Measurements from ENCODE around the gene TAF4.

TAF4 gene

GRCh38 chr20:62066339-62066982, 780 bp upstream of the TAF4 start:
- no peak for DNase-seq (ENCODE audit: low read depth)
- peak overlapping the region; percentile 66 for H3K4me3 ChIP-seq (ENCODE audit: low read depth, low read length)
- TF ChIP-seq CTCF (IDR thresholded peaks at IDR 0.05; ENCODE audit: low read depth, low read length, missing control alignments): no peak

- H3K4me3 ChIP-seq (ENCODE audit: low read depth, low read length): peak overlapping the region; percentile 57
- TF ChIP-seq CTCF (IDR thresholded peaks at IDR 0.05; ENCODE audit: low read depth, low read length, missing control alignments): no peak
- DNase-seq (ENCODE audit: low read depth): no peak
These were observed 659 bp downstream of the TAF4 start for GRCh38 chr20:62064770-62065673.

GRCh38 chr20:62063981-62064769, 1.5 kb downstream of the TAF4 start:
- H3K4me3 ChIP-seq (ENCODE audit: low read depth, low read length): peak overlapping the region; percentile 14; the same call in 1 of the 2 replicates
- DNase-seq (ENCODE audit: low read depth): no peak
- no peak for TF ChIP-seq CTCF (IDR thresholded peaks at IDR 0.05; ENCODE audit: low read depth, low read length, missing control alignments)

GRCh38 chr20:62063315-62063980, 2.2 kb downstream of the TAF4 start:
- DNase-seq (ENCODE audit: low read depth): no peak
- TF ChIP-seq CTCF (IDR thresholded peaks at IDR 0.05; ENCODE audit: low read depth, low read length, missing control alignments): no peak
- H3K4me3 ChIP-seq (ENCODE audit: low read depth, low read length): no peak overlapping the region

GRCh38 chr20:62062661-62063314, 2.9 kb downstream of the TAF4 start:
- no peak for DNase-seq (ENCODE audit: low read depth)
- TF ChIP-seq CTCF (IDR thresholded peaks at IDR 0.05; ENCODE audit: low read depth, low read length, missing control alignments): no peak
- H3K4me3 ChIP-seq (ENCODE audit: low read depth, low read length): no peak overlapping the region

- TF ChIP-seq CTCF (IDR thresholded peaks at IDR 0.05; ENCODE audit: low read depth, low read length, missing control alignments): no peak
- no peak for DNase-seq (ENCODE audit: low read depth)
- H3K4me3 ChIP-seq (ENCODE audit: low read depth, low read length): no peak overlapping the region
These were observed 3.7 kb downstream of the TAF4 start for GRCh38 chr20:62061851-62062423.

Data from GM12864 (cell line).